Trophoblast cell (in vitro differentiated cells and primary cell): ENCODE results near the gene GOLGA2.

ENCODE experiments used
- DNase-seq, 2 donors: peaks; one replicate each; pipeline ENCODE4 v3.0.0-alpha.2; 2016
- H2AFZ ChIP-seq: 2 replicates; pipeline ENCODE4 v1.6.1; 2013; ENCODE audit warnings: low read length, moderate library complexity, mild to moderate bottlenecking; ENCODE audit not compliant: insufficient read depth, poor library complexity
- H2AK5ac ChIP-seq: 2 replicates; pipeline ENCODE4 v1.6.1; 2013; ENCODE audit warnings: mild to moderate bottlenecking, low read length
- H2BK120ac ChIP-seq: 2 replicates; pipeline ENCODE4 v1.6.1; 2013; ENCODE audit warnings: low read length, mild to moderate bottlenecking, moderate library complexity; ENCODE audit not compliant: insufficient read depth, poor library complexity
- H2BK12ac ChIP-seq: 2 replicates; pipeline ENCODE4 v1.6.1; 2013; ENCODE audit warnings: mild to moderate bottlenecking, low read length, moderate library complexity
- H2BK5ac ChIP-seq: 2 replicates; pipeline ENCODE4 v1.6.1; 2013; ENCODE audit warnings: low read length, low read depth, moderate library complexity, mild to moderate bottlenecking; ENCODE audit not compliant: poor library complexity
- H3K14ac ChIP-seq: 2 replicates; pipeline ENCODE4 v1.6.1; 2013; ENCODE audit warnings: mild to moderate bottlenecking, low read length
- H3K18ac ChIP-seq: 2 replicates; pipeline ENCODE4 v1.6.1; 2013; ENCODE audit warnings: mild to moderate bottlenecking, low read length
- H3K23ac ChIP-seq: 2 replicates; pipeline ENCODE4 v1.6.1; 2013; ENCODE audit warnings: low read length
- H3K27ac ChIP-seq: 2 replicates; pipeline ENCODE4 v1.5.1; 2013; ENCODE audit warnings: low read depth, mild to moderate bottlenecking, inconsistent platforms, low read length, moderate library complexity
- H3K27me3 ChIP-seq: 2 replicates; pipeline ENCODE4 v1.6.1; 2013; ENCODE audit warnings: inconsistent platforms, mild to moderate bottlenecking, low read length, moderate library complexity; ENCODE audit not compliant: insufficient read depth
- H3K36me3 ChIP-seq, 2 experiments: 1 replicate in 1 of 2; 2 replicates in 1 of 2; pipeline ENCODE4 v1.6.1; 2013; ENCODE audit warnings: low read length in 2 of 2, mild to moderate bottlenecking in 2 of 2, moderate library complexity in 1 of 2; ENCODE audit not compliant: insufficient read depth in 2 of 2, control insufficient read depth in 1 of 2
- H3K4ac ChIP-seq: 2 replicates; pipeline ENCODE4 v1.6.1; 2013; ENCODE audit warnings: low read depth, mild to moderate bottlenecking, low read length, moderate library complexity
- H3K4me1 ChIP-seq, 2 experiments: 1 replicate in 1 of 2; 2 replicates in 1 of 2; pipeline ENCODE4 v1.6.1; 2013; ENCODE audit warnings: low read length in 2 of 2, mild to moderate bottlenecking in 2 of 2, moderate library complexity in 1 of 2; ENCODE audit not compliant: insufficient read depth in 2 of 2, control insufficient read depth in 1 of 2
- H3K4me2 ChIP-seq: 2 replicates; pipeline ENCODE4 v1.6.1; 2013; ENCODE audit warnings: inconsistent platforms, mild to moderate bottlenecking, low read length, moderate library complexity
- H3K4me3 ChIP-seq: 2 replicates; pipeline ENCODE4 v1.5.1; 2013; ENCODE audit warnings: mild to moderate bottlenecking, low read depth, low read length, inconsistent platforms
- H3K79me1 ChIP-seq: one replicate; pipeline ENCODE4 v1.6.1; 2013; ENCODE audit warnings: low read length
- H3K79me2 ChIP-seq: 2 replicates; pipeline ENCODE4 v1.6.1; 2013; ENCODE audit warnings: low read length, mild to moderate bottlenecking; ENCODE audit not compliant: control insufficient read depth, insufficient read depth, poor library complexity
- H3K9ac ChIP-seq: 2 replicates; pipeline ENCODE4 v1.6.1; 2013; ENCODE audit warnings: mild to moderate bottlenecking, low read length
- H3K9me3 ChIP-seq: 2 replicates; pipeline ENCODE4 v1.6.1; 2013; ENCODE audit warnings: low read depth, mild to moderate bottlenecking, control low read depth, inconsistent platforms, low read length; ENCODE audit not compliant: insufficient read depth
- H4K12ac ChIP-seq: 2 replicates; pipeline ENCODE4 v1.6.1; 2013; ENCODE audit warnings: low read depth, mild to moderate bottlenecking, low read length, moderate library complexity
- H4K8ac ChIP-seq: 2 replicates; pipeline ENCODE4 v1.6.1; 2013; ENCODE audit warnings: low read depth, mild to moderate bottlenecking, low read length, moderate library complexity
- H4K91ac ChIP-seq: one replicate; pipeline ENCODE4 v1.6.1; 2013; ENCODE audit warnings: low read depth, mild to moderate bottlenecking, low read length, moderate library complexity
- WGBS: extraction: QIAGEN DNeasy Blood & Tissue Kit; methylation state at CpG from one replicate; pipeline ENCODE4 v1.1.7; 2013; ENCODE audit warnings: missing lambda C conversion rate; ENCODE audit not compliant: insufficient read length, insufficient coverage; ENCODE audit errors: extremely low coverage; 5-methylcytosine and 5-hydroxymethylcytosine counted together

GOLGA2 gene

GRCh38 chr9:128254855-128255759 lies 20.7 kb downstream of the GOLGA2 start:
- no peak overlapping the region for H4K8ac ChIP-seq
- no peak overlapping the region for H3K14ac ChIP-seq
- WGBS, result no CpG with 5 or more reads among the region's 18 CpGs

DNA sequence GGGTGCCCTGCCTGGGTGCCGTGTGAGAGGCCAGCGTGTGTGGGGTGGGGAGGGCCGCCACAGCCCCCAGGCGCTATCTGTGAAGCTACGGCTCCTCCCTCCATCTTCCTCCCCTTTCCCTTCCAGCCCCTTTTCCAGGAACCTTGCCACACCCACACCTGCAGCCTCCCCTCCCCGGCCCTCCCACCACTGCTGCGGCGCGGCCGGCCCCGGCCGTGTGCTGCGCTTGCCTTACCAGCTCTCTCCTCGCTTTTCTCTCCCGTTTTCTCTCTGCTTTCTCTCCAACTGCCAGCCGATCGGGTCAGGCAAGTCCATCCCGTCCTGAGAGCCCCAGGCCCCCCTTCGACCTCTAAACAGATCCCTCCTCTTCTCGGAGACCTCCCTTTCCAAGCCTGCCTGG lies 21.4 kb downstream of the GOLGA2 start:
- no peak for DNase-seq
- Histone ChIP-seq H3K14ac (no peak overlapping the region), H3K4ac (no peak overlapping the region), H4K91ac (no peak overlapping the region), H2AFZ (no peak overlapping the region), H3K27me3 (no peaks in the 10 kb centered on the region), H3K4me1 (peaks cover 6 to 24% of the 10 kb centered on the region in 2 experiments), H3K79me2 (no peaks in the 10 kb centered on the region), H3K27ac (no peak overlapping the region), H3K23ac (no peak overlapping the region), H3K4me2 (no peak overlapping the region), H4K12ac (no peak overlapping the region), H3K36me3 (peaks cover 32 to 35% of the 10 kb centered on the region in 2 experiments), H2BK120ac (no peak overlapping the region), H2AK5ac (no peak overlapping the region), H3K79me1 (no peaks in the 10 kb centered on the region), H3K9ac (no peak overlapping the region), H2BK5ac (no peak overlapping the region), H4K8ac (no peak overlapping the region), H3K4me3 (no peak overlapping the region), H3K9me3 (peaks cover 2% of the 10 kb centered on the region), H2BK12ac (no peak overlapping the region), H3K18ac (no peak overlapping the region)
- no CpG with 5 or more reads among the region's 20 CpGs for WGBS

More at GRCh38 chr9:128254855-128255759, 20.7 kb downstream of the GOLGA2 start:
- H4K91ac ChIP-seq, result no peak overlapping the region
- H3K4me2 ChIP-seq, result no peak overlapping the region
- no peak overlapping the region for H2AK5ac ChIP-seq
- no peak overlapping the region for H3K4ac ChIP-seq
- peak overlapping the region; percentile 45 for H3K9ac ChIP-seq
- no peak overlapping the region for H3K23ac ChIP-seq
- no peak overlapping the region for H2BK12ac ChIP-seq
- peak; percentile 48 to 81 for DNase-seq
- no peak overlapping the region for H3K18ac ChIP-seq
- H2AFZ ChIP-seq, result no peak overlapping the region
- H3K4me1 ChIP-seq, result peaks cover 6 to 21% of the 10 kb centered on the region in 2 experiments
- H3K79me2 ChIP-seq, result no peaks in the 10 kb centered on the region
- H2BK120ac ChIP-seq, result no peak overlapping the region
- H3K27me3 ChIP-seq, result no peaks in the 10 kb centered on the region
- peaks cover 39 to 42% of the 10 kb centered on the region in 2 experiments for H3K36me3 ChIP-seq
- peaks cover under 1% of the 10 kb centered on the region for H3K9me3 ChIP-seq
- no peaks in the 10 kb centered on the region for H3K79me1 ChIP-seq
- H3K27ac ChIP-seq, result no peak overlapping the region
- H4K12ac ChIP-seq, result no peak overlapping the region
- no peak overlapping the region for H3K4me3 ChIP-seq
- no peak overlapping the region for H2BK5ac ChIP-seq

DNA sequence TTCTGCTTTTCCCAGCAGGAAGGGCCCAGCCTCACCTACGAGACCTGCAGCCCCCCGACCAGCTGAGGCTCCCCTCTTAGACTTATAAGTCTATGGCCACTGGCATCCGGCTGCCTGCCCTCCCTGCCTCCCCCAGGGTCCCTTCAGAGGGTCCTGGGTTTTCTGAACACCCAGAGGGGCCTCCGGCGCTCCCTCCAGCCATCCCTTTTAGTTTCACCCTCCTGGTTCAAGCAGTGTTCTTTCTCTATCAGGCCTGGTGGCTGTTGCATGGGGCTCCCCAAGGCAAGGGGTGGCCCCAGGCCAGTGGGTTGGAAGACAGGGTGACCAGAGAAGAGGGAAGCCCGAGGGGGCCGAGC lies 21.8 kb downstream of the GOLGA2 start:
- Histone ChIP-seq H2BK5ac (no peak overlapping the region), H3K79me1 (no peaks in the 10 kb centered on the region)
- WGBS, result no CpG with 5 or more reads among the region's 7 CpGs

GRCh38 chr9:128253140-128253990 lies 22.4 kb downstream of the GOLGA2 start:
- H2BK120ac ChIP-seq, result no peak overlapping the region
- no peak overlapping the region for H3K27ac ChIP-seq
- no peak for DNase-seq
- H4K91ac ChIP-seq, result peak overlapping the region; percentile 7
- no peak overlapping the region for H4K12ac ChIP-seq
- no peaks in the 10 kb centered on the region for H3K79me1 ChIP-seq
- no peak overlapping the region for H3K9ac ChIP-seq
- no peak overlapping the region for H4K8ac ChIP-seq
- WGBS, result no CpG with 5 or more reads among the region's 31 CpGs
- no peak overlapping the region for H2BK5ac ChIP-seq
- H2BK12ac ChIP-seq, result no peak overlapping the region
- no peak overlapping the region for H3K18ac ChIP-seq
- H3K27me3 ChIP-seq, result no peaks in the 10 kb centered on the region
- peaks cover 3% of the 10 kb centered on the region for H3K9me3 ChIP-seq
- no peak overlapping the region for H3K4me3 ChIP-seq
- H3K23ac ChIP-seq, result no peak overlapping the region
- H2AFZ ChIP-seq, result no peak overlapping the region
- H3K36me3 ChIP-seq, result peaks cover 22 to 25% of the 10 kb centered on the region in 2 experiments
- H3K14ac ChIP-seq, result no peak overlapping the region
- no peak overlapping the region for H3K4ac ChIP-seq
- peaks cover 6 to 24% of the 10 kb centered on the region in 2 experiments for H3K4me1 ChIP-seq
- no peak overlapping the region for H3K4me2 ChIP-seq
- no peak overlapping the region for H2AK5ac ChIP-seq
- H3K79me2 ChIP-seq, result no peaks in the 10 kb centered on the region

More for the DNA sequence above, 21.8 kb downstream of the GOLGA2 start:
- peaks cover 6 to 24% of the 10 kb centered on the region in 2 experiments for H3K4me1 ChIP-seq
- no peak overlapping the region for H3K4me2 ChIP-seq
- no peak overlapping the region for H2AK5ac ChIP-seq
- H3K36me3 ChIP-seq, result peaks cover 28 to 31% of the 10 kb centered on the region in 2 experiments
- H3K4ac ChIP-seq, result no peak overlapping the region
- H3K14ac ChIP-seq, result no peak overlapping the region
- no peak overlapping the region for H4K8ac ChIP-seq
- no peak overlapping the region for H3K4me3 ChIP-seq
- no peak for DNase-seq
- no peaks in the 10 kb centered on the region for H3K79me2 ChIP-seq
- no peak overlapping the region for H2BK12ac ChIP-seq
- H3K23ac ChIP-seq, result no peak overlapping the region
- no peak overlapping the region for H2AFZ ChIP-seq
- no peak overlapping the region for H3K9ac ChIP-seq
- H4K91ac ChIP-seq, result peak overlapping the region; percentile 7
- H4K12ac ChIP-seq, result no peak overlapping the region
- H3K9me3 ChIP-seq, result peaks cover 2% of the 10 kb centered on the region
- no peaks in the 10 kb centered on the region for H3K27me3 ChIP-seq
- no peak overlapping the region for H2BK120ac ChIP-seq
- H3K18ac ChIP-seq, result no peak overlapping the region
- H3K27ac ChIP-seq, result no peak overlapping the region
